ENCODE results near the gene C11orf21. TPM values are rescaled to one million over a fixed set of nuclear protein-coding genes. Genes with fewer than 3 reads are reported as not detected.

C11orf21 gene
- total RNA-seq, 1 experiment from 2014 or later, result 0.81 TPM

- no peak for DNase-seq (ENCODE audit: low spot score)
These were observed 19.6 kb upstream of the C11orf21 start for GRCh38 chr11:2321311-2321683.

GRCh38 chr11:2320568-2321310 lies 19.0 kb upstream of the C11orf21 start:
- no peak for DNase-seq (ENCODE audit: low spot score)

- no peak for DNase-seq (ENCODE audit: low spot score)
These were observed 18.2 kb upstream of the C11orf21 start for GRCh38 chr11:2319791-2320472.

- DNase-seq (ENCODE audit: low spot score), result no peak
These were observed 17.0 kb upstream of the C11orf21 start for GRCh38 chr11:2318707-2319106.

GRCh38 chr11:2318123-2318522 lies 16.4 kb upstream of the C11orf21 start:
- DNase-seq (ENCODE audit: low spot score), result no peak

- DNase-seq (ENCODE audit: low spot score), result no peak
These were observed 15.8 kb upstream of the C11orf21 start for GRCh38 chr11:2317354-2318050.

GRCh38 chr11:2316963-2317244 lies 15.2 kb upstream of the C11orf21 start:
- DNase-seq (ENCODE audit: low spot score), result no peak

- no peak for DNase-seq (ENCODE audit: low spot score)
These were observed 14.6 kb upstream of the C11orf21 start for GRCh38 chr11:2316169-2316962.

GRCh38 chr11:2315395-2316168 lies 13.9 kb upstream of the C11orf21 start:
- no peak for DNase-seq (ENCODE audit: low spot score)

- no peak for DNase-seq (ENCODE audit: low spot score)
These were observed 13.0 kb upstream of the C11orf21 start for GRCh38 chr11:2314525-2315394.

GRCh38 chr11:2314136-2314524 lies 12.4 kb upstream of the C11orf21 start:
- no peak for DNase-seq (ENCODE audit: low spot score)

- DNase-seq (ENCODE audit: low spot score), result no peak
These were observed 11.6 kb upstream of the C11orf21 start for GRCh38 chr11:2313051-2313951.

- DNase-seq (ENCODE audit: low spot score), result no peak
These were observed 10.7 kb upstream of the C11orf21 start for GRCh38 chr11:2312232-2313042.

- no peak for DNase-seq (ENCODE audit: low spot score)
These were observed 9.8 kb upstream of the C11orf21 start for GRCh38 chr11:2311353-2312133.

- DNase-seq (ENCODE audit: low spot score), result no peak
These were observed 9.2 kb upstream of the C11orf21 start for GRCh38 chr11:2310786-2311352.

- DNase-seq (ENCODE audit: low spot score), result no peak
These were observed 8.5 kb upstream of the C11orf21 start for GRCh38 chr11:2310073-2310785.
